ENCODE results near the gene NOL12.
"Not testable (repeated sequence)": the region's sequence is repeated elsewhere in the genome, so short reads cannot be mapped to it uniquely, and the experiment has no call there.

The NOL12 gene

DNA sequence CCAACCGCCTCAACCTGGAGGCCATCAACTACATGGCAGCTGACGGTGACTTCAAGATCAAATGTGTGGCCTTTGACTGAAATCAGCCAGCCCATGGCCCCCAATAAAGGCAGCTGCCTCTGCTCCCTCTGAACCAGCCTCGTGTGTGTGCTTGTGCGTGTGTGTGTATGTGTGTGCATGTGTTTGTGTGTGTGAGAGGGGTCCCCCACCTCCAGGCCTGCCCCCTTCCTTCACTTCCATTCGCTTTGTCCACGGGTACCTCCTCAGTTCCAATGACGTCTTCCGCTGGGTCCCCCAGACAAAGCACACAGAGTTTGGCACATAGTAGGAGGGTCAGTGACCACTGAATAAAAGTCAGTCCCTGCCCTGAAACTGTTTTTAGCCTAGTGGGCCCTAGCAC, 6.5 kb upstream of the NOL12 start:
- DNase-seq (ENCODE audit: low spot score) = no peak

DNA sequence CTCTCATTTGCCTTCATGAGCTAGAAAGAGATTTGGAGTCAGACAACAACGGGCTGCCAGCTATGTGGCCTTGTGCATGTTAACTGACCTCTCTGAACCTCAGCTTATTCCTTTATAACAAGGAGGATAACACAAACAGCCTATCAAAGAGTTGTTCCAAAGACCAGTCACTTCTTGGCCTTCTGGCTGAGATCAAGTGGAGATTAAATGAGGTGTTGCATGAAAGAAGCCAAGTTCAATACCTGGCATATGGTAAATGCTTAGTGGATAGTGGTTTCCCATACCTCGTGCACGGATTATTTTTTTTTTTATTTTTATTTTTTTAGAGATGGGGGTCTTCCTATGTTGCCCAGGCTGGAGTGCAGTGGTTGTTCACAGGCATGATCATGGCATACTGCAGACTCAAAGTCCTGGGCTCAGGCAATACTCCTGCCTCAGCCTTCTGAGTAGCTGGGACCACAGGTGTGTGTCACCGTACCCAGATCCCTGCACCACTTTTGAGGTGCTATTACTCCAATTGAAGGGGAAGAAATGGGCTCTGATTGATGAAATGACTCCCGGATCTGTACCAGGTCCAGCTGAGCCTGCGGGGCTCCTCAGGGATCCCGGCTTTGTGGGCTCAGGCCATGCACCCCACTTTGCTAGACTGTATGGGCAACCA, 5.8 kb upstream of the NOL12 start:
- DNase-seq (ENCODE audit: low spot score) = no peak

GRCh38 chr22:37681001-37681424, 5.1 kb upstream of the NOL12 start:
- no peak for DNase-seq (ENCODE audit: low spot score)

DNA sequence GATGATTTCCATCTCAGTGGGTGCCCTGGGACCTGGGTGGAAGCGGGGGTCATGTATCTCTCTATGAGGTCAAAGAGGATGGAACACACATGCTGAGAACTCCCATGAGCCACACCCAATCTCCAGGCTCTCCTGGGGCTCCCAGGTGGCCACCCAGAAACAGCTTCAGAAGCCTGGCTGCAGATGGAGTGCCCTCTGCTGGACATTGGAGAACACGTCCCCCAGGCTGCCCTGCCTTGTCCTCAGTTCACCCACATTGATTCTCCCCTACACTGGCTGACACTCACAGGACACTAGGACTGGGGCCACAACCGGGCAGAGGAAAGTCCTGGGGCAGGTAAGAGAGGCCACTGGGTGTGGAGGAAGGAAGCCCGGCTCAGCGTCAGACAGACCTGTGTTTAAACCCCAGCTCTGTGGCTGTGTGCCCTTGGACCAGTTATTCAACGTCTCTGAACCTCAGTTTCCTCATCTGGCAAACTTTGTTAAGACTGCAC, 4.5 kb upstream of the NOL12 start:
- no peak for DNase-seq (ENCODE audit: low spot score)

DNA sequence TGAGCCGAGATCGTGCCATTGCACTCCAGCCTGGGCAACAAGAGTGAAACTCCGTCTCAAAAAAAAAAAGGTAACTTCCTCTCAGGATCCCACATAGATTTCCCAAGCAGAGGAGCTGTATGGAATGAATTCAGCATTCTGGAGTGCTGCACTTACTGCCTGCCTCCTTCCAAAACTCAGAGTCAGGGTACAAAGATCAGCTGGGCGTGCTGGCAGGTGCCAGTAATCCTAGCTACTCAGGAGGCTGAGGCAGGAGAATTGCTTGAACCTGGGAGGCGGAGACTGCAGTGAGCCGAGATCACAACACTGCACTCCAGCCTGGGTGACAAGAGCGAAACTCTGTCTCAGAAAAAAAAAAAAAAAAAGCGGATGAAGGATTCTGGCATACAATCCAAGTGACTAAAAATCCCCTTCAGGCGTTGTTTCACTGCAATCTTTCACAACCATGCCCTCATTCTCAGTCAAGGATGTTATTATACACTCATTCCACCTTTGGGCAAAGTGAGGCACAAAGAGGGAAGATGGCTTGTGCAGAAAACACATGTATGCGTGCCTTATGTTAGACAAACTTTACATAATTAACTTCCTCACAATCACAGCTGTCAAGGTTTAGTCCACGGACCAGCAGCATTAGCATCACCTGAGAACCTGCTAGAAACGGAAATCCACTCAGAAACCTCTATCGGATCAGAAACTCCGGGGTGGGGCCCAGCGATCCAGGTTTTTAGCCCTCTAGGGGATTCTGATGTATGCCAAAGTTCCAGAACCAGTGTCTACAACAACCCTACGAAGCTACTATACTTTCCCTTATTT, 1.1 kb upstream of the NOL12 start:
- DNase-seq (ENCODE audit: low spot score) = no peak

DNA sequence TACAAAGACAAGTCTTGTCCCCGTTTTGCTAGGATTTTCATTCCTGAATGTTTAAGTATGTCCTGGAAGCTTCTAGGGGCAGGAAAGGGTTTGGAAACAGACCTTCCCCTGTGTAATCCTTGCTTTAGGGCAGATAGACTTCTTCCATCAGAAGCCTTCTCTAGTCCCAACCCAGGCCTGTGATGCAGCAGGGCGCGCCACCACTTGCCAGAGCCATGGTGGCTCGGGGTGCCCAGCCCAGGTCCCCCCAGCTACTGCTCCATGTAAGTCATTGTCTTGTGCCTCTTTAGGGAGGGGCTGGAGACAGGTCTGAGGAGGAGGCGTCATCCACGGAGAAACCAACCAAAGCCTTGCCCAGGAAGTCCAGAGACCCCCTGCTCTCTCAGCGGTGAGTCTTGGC, 4.3 kb downstream of the NOL12 start:
- no peak for DNase-seq (ENCODE audit: low spot score)

DNA sequence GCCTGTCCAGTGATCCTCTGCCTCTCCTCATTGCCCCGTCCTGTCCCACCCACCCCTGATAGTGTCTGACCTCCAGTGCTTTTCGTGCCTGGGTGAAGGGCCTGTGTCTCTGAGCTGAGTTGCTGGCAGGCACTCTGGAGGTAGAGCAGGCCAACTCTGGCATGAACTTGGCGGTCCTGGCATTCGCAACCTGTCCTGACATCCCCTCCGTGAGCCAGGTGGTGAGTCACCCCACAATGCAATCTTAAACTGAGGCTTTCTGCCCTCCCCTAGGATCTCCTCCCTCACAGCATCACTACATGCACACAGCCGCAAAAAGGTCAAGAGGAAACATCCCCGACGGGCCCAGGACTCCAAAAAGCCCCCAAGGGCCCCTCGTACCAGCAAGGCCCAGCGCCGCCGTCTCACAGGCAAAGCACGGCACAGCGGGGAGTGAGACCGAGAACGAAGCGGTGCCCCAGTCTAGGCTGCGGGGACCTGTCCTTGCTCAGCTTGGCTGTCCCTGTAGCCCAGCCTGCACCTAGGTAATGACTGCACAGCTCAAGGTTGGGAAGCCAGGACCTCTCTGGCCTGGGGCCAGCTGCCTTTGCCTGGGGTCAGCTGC, 4.9 kb downstream of the NOL12 start:
- DNase-seq (ENCODE audit: low spot score) = no peak

GRCh38 chr22:37692627-37693285, 6.6 kb downstream of the NOL12 start:
- DNase-seq (ENCODE audit: low spot score) = no peak

- DNase-seq (ENCODE audit: low spot score) = not testable (repeated sequence)
These were observed 8.0 kb downstream of the NOL12 start for GRCh38 chr22:37694131-37694530.

DNA sequence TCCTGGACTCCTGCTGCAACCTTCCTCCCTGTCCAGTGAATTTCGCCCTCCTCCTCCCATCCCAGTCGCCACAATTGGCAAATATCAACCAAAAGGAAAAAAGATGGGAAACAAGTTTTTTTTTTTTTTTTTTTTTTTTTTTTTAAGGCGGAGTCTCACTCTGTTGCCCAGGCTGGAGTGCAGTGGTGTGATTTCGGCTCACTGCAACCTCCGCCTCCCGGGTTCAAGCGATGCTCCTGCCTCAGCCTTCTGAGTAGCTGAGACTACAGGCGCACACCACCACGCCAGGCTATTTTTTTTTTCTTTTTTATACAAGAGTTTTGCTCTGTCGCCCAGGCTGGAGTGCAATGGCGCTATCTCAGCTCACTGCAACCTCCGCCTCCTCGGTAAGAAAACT, 10.1 kb downstream of the NOL12 start:
- not testable (repeated sequence) for DNase-seq (ENCODE audit: low spot score)

GRCh38 chr22:37696657-37697537, 10.8 kb downstream of the NOL12 start, which contains the start of gene TRIOBP:
Gene TRIOBP (plus strand): TSS chr22:37697048. CDS start chr22:37701366, 4,318 bp downstream.
- DNase-seq (ENCODE audit: low spot score) = peak; percentile 94

DNA sequence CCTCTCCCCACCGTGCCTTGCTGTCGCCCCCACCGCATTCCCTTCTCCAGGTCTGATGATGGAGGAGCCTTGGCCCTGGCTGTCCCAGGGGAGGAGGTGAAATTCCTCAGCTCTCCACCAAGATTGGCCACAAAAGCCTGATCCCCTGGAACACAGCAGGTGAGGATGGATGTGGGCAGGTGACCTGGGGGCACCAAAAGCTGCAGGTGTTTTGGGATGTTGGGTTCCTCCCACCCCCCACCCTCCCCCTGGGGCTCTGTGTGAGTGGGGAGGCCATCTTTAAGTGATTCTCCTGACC, 11.3 kb downstream of the NOL12 start:
- DNase-seq (ENCODE audit: low spot score) = no peak

GRCh38 chr22:37701141-37701786, 15.1 kb downstream of the NOL12 start:
- no peak for DNase-seq (ENCODE audit: low spot score)

GRCh38 chr22:37703906-37704305, 17.8 kb downstream of the NOL12 start:
- DNase-seq (ENCODE audit: low spot score) = no peak

GRCh38 chr22:37704645-37705044, 18.5 kb downstream of the NOL12 start:
- no peak for DNase-seq (ENCODE audit: low spot score)

- no peak for DNase-seq (ENCODE audit: low spot score)
These were observed 19.1 kb downstream of the NOL12 start for GRCh38 chr22:37705205-37705604.

- no peak for DNase-seq (ENCODE audit: low spot score)
These were observed 22.7 kb downstream of the NOL12 start for GRCh38 chr22:37708580-37709444.

GRCh38 chr22:37709445-37709765, 23.3 kb downstream of the NOL12 start:
- no peak for DNase-seq (ENCODE audit: low spot score)

DNA sequence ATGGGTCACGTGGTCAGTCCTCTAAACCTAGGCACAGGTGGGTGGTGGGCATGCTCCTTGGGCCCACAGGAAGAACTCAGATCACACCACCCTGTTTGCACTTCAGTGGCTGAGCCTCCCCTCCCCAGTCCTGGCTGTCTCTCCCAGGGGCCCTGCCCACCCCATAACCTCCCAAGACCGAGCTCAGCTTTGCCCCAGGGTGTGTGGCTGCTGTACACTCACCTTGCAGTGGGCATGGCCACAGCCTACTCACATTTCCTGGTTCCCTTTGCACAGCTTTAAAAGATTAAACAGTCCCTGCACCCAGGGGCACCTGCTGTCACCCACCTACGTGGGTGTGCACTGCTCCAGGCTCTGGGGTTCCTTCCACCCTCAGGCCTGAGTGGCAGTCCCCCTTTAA, 24.5 kb downstream of the NOL12 start:
- no peak for DNase-seq (ENCODE audit: low spot score)

- DNase-seq (ENCODE audit: low spot score) = no peak
These were observed 25.3 kb downstream of the NOL12 start for GRCh38 chr22:37711490-37711889.

Measured in left forelimb (tissue), 1 donor.